HG03060 (cell line): ENCODE measurements around the gene ADSS1.
A peak's percentile ranks its signal among the peaks of the same experiment; 100 is the strongest.
"Not testable (repeated sequence)": the region's sequence is repeated elsewhere in the genome, so short reads cannot be mapped to it uniquely, and the experiment has no call there.

Source experiments
- ATAC-seq: cut with Tn5 transposase; IDR thresholded peaks from one replicate; pipeline ENCODE4 v1.9.1; 2021; ENCODE audit warnings: low read depth, moderate number of reproducible peaks; ENCODE audit not compliant: unreplicated experiment

Gene ADSS1

DNA sequence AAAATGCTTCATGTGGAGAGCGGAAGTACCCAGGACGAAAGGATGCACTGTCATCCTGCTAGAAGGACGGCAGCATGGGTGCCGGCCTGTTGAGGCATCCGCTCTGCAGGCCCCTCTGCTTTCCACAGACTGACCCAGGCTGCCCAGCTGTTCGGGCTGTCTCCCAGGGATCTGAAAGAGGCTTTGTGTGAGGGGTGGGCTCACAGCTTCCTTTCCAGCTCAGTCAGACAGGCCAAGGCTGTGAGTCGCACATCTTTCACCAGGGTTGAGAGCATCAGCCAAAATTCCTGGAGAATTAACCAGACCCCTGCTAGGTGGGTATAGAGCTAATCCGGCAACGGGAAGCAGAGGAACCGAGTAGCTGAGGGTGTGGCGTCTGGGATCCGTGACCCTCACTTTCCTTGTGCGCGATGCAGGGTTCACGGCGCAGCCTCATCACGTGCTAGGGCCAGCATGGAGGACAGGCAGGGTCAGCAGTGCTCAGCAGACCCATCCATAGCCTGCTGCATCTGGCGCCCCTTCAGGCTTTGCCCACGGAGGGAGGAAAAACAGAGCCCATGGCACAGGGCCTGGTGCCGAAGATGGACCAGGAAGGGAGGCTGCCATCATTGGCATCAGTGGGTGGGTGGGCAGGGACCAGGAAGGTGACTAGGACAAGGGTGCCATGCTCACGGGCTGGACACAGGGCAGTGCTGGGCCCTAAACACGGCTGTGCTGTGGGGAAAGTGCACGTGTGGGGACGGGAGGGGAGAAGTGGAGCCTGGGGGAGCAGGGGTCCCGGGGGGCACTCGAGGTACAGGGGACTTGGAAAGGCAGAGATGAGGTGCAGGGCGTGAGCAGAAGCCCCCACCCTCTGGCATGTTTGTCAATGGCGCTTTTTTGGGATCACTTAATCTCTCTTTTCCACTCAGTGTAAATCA, 19.7 kb downstream of the ADSS1 start:
- ATAC-seq = no peak

DNA sequence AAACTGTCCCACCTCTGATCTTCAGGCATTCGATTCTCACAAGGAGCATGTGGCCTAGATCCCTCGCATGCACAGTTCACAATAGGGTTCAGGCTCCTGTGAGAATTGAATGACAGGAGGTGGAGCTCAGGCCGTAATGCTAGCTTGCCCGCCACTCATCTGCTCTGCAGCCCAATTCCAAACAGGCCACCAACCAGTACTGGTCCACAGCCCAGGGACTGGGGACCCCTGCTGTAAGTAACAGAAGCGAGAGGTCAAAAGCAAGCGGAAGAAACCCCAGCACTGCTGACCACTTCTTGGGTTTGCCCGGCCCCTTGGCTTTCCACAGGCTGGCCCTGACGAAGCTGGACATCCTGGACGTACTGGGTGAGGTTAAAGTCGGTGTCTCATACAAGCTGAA, 20.5 kb downstream of the ADSS1 start:
- no peak for ATAC-seq

DNA sequence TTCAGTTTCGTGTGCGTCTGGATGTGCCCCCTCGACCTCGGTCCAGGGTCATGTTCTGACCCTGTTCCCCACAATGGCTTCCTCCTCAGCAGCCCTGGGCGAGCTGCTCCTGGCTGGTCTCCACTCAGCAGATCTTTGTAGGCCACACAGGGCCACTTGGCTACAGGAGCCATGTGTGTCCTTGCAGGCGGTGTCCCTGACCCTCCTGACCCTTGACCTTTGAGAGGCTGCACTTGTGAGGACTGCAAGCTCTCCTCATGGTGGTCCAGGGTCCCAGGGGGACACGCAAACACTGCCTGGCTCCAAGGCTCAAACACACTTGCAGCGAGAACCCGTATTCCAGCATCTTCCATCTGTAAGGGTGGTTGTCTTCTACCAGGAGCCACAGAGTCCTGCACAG, 21.4 kb downstream of the ADSS1 start:
- no peak for ATAC-seq

DNA sequence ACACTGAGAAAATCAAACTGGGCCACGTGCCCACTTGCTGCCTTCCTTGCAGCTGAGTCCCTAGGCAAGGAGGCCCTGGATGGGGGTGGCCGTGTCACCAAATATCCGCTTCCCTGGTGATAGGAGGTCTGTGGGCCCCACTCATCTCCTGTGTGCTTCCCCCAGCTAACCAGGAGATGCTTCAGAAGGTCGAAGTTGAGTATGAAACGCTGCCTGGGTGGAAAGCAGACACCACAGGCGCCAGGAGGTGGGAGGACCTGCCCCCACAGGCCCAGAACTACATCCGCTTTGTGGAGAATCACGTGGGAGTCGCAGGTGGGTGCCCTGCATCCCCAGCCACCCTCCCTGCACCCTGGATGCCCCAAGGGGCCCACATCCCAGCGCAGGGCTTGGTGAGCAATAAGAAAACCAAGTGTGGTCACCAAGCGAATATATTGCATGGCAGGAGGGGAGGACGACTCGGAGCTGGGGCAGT, 22.1 kb downstream of the ADSS1 start:
- ATAC-seq = no peak

DNA sequence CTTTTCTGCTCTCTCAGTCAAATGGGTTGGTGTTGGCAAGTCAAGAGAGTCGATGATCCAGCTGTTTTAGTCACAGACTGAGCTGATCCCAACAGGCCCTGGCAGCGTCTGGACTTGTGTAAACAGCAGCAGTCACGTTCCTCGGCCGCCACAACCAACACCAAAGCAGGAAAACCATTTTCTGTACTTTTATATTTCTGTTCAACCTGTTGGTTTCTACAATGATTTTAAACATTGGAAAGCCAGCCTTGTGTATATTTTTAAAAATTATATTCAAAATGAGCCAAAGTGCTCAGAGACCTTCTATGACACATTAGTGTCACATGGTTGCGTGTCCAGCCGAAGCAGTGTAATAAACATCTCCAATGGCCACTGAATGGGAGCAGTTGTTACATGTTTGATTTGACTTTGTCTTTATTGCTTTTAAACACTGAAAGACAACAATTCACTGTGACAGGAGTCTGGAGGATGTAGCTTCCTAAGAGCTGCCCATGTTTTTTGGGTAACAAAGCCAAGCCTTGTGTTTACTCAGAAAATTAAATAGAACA, 23.0 kb downstream of the ADSS1 start:
- ATAC-seq = no peak

DNA sequence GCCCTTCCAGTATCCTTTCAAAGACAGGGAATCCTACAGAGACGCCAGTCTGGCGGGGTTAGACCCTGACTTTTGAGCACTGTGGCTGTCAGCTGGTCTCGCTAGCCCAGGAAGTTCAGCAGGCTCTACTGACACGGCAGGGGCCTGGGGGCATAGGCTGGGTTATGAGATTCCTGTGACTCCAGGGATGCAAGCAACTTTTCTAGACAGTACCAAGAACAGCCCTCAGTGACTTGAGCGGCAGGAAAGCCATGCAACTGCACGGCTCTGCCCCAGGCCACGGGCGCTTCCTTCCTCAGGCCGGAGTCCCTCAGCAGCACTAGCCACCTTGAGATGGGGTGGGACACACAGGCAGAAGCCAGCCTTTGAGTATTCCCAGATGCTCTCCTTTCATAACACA, 23.8 kb downstream of the ADSS1 start:
- ATAC-seq = no peak

DNA sequence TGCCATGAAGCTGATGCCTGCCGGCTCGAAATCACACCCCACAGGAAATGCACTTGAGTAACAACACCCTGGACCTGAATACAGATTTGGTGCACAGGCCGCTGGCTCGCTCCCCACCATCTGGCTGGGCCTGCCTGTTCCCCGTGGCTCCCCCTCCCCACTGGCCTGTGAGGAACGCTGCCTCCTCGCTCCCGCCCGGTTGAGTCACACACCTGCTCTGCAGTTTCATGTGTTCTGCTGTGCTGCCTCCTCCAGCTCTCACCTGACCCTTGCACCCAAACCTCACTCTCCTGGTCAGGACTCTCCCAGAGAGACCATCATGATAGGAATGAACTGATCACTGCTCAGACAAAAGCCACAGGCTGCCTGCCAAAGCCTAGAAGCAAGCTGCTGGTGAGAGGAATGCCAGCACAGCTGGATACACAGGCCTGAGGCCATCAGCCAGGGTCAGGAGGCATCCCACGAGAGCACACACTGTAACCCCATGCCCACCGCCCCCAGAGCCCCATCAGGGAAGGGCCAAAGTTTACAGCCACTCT, 25.2 kb downstream of the ADSS1 start:
- ATAC-seq = no peak

DNA sequence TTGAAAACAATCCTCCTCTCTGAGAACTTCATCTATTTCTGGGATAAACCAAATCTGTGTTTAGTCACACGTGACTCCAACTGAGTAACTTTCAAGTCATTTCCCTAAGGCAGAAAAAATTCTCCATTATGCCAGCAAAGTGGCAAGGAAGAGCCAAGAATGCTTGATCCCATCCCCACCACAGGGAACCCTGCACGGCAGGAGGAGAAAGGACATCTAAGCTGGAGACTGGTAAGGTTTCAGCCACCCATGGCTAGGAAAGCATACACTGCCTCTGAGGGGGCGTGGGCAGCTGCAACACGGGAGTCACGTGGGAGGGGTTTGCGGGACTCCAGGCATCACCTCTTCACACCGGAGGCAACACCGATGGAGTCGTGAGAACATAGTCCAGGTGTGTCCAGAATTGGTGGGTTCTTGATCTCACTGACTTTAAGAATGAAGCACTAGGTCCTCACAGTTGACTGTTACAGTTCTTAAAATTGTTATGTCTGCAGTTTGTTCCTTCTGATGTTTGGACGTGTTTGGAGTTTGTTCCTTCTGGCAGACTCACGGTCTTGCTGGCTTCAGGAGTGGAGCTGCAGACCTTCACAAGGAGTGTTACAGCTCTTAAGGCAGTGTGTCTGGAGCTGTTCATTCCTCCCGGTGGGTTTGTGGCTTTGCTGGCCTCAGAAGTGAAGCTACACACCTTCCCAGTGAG, 26.2 kb downstream of the ADSS1 start:
- no peak for ATAC-seq

DNA sequence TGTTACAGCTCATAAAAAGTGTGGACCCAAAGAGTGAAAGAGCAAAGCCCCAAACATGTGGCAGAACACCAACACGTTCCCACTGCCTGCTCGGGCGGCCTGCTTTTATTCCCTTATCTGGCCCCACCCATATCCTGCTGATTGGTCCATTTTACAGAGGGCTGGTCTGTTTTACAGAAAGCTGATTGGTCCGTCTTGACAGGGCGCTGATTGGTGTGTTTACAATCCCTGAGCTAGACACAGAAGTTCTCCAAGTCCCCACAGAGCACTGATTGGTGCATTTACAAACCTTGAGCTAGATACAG, 26.7 kb downstream of the ADSS1 start:
- ATAC-seq = not testable (repeated sequence)

DNA sequence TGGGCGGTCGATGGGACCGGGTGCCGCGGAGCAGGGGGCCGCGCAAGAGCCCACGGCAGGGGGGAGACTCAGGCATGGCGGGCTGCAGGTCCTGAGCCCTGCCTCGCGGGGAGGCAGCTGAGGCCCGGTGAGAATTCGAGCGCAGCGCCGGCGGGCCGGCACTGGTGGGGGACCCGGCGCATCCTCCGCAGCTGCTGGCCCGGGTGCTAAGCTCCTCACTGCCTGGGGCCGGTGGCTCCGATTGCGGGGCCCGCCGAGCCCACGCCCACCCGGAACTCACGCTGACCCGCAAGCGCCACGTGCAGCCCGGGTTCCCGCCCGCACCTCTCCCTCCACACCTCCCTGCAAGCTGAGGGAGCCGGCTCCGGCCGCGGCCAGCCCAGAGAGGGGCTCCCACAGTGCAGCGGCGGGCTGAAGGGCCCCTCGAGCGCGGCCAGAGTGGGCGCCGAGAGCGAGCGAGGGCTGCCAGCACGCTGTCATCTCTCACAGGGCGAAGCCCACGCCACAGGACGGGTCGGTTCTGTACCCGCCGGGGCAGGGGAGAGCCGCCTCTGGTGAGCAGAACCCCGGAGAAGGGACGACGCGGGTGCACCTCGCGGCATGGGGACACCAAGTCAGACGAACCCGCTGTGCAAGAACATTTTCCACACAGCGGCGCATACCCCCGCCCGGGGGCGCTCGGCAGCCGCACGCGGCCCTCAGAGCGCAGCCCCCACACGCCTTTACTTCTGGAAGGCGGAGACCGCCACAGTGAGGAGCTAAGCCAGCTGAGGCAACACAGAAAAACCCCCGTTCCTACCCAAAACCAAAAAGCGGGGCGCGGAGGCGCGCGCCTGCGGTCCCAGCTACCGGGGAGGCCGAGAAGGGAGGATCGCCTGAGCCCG, 27.8 kb downstream of the ADSS1 start:
- ATAC-seq = no peak

DNA sequence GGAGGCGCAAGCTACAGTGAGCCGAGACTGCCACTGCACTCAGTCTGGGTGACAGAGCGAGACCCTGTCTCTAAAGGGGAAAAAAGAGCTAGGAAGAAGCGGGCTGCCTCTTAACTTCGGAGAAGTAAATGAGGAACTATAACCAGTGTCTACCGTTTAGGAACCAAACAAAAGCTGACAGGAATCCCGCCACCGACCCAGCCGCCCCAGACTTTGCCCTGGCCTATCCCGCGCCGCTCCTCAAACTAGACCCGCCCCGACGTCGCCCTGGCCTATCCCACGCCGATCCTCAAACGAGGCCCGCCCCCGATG, 28.4 kb downstream of the ADSS1 start:
- ATAC-seq = peak; percentile 70

DNA sequence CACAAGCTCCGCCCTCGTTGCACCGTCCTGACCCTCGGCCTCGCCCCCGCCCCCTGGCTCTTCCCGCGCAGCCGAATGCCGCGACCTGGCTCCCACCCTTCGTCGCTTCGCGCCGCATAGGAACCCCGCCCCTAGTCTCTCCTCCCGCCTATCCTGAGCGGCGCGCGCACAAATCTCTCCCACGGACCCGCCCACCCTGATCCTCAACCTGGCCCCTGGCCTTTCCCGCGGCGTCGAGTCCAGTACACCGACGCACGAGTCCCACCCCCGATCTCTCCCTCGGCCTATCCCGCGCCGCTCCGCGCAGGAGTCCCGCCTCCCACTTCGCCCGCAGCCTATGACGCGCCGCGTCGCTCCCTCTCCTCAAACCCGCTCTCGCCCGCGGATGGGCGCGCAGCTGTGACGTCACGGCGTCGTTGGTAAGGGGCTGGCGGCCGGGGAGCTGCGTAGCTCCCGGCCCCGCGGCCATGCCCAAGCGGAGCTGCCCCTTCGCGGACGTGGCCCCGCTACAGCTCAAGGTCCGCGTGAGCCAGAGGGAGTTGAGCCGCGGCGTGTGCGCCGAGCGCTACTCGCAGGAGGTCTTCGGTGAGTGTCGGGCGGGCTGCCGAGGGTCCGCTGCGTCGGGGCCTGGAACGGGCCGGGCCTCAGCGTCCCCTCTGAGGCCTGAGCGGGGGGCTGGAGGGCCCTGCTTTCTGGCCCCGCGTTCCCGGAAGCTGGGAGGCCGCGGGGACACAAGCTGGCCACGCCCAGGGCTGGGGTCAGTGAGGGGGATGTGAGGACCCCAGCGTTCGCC, 28.9 kb downstream of the ADSS1 start, which contains the start of gene SIVA1:
Gene SIVA1 (plus strand): TSS at position 413 of the 793 bp plus-strand sequence. CDS start 55 bp downstream, at position 468.
- ATAC-seq = peak; percentile 83

DNA sequence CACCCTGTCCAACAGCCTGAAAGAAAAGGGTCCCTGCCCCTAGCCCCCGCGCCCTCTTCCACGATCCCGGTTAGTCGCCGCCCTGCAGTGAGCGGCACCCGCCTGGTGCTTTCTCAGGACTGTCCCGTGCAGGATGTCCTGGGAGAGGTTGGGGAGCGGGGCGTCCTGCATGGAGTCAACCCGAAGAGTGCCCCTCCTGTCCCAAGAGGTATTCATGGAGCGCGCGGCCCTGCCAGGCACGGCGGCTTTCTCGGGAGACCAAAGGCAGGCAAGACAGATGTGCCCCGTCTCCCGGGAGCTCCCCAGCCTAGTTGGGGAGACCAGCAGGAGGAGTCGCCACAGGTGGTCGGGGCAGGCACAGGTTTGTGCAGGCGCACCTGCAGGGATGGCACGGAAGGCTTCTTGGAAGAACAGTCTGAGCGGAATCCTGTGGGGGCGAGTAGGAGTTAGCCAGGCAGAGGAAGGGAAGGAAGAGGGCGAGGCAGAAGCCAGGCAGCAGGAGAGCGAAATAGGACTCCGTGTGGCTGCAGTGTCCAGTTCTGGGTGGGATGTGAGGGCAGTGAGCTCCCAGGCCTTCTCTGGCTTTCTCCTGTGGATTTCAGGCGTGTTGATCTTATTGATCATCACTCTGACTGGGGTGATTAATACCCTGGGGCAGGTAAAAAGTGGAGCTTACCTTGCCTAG, 29.6 kb downstream of the ADSS1 start:
- no peak for ATAC-seq

DNA sequence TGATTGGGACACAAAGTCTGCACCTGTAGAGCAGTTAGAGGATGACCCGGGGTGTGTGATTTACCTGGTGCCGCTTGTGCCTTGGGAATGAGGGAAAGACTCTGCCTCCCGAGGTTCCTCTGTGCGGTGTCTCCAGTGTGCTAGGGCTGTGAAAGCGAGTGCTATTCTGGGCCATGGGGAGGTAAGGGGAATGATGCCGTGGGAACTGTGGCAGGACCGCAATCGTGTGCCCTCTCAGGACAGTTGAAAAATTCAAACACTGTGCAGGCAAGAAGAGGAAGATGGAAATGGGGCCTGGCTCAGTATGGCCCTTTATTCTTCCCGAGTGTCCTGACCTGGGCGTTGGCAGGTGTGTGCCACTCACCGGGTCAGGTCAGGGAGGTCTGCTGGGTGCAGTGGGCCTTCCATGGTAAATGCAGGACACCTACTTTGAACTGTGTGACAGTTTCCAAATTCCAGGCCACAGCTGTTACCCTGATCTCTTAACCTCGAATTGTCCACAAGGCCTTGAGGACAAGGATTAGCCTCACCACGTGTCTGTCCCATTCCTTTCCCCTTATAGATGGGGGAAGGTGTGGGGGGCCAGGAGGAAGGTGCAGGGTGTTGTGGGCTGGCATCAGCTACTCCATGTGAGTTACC, 30.3 kb downstream of the ADSS1 start:
- ATAC-seq = no peak

DNA sequence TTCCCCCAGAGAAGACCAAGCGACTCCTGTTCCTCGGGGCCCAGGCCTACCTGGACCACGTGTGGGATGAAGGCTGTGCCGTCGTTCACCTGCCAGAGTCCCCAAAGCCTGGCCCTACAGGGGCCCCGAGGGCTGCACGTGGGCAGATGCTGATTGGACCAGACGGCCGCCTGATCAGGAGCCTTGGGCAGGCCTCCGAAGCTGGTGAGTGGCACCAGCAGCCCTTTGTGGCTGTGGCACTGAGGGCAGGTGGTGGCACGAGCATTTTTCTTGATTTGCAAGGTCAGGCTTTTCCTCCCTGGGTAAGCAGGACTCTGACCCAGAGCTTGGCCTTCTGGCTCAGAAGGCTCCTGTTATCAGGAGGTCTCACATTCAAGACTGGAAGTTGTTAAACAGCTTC, 31.6 kb downstream of the ADSS1 start:
- ATAC-seq = no peak

DNA sequence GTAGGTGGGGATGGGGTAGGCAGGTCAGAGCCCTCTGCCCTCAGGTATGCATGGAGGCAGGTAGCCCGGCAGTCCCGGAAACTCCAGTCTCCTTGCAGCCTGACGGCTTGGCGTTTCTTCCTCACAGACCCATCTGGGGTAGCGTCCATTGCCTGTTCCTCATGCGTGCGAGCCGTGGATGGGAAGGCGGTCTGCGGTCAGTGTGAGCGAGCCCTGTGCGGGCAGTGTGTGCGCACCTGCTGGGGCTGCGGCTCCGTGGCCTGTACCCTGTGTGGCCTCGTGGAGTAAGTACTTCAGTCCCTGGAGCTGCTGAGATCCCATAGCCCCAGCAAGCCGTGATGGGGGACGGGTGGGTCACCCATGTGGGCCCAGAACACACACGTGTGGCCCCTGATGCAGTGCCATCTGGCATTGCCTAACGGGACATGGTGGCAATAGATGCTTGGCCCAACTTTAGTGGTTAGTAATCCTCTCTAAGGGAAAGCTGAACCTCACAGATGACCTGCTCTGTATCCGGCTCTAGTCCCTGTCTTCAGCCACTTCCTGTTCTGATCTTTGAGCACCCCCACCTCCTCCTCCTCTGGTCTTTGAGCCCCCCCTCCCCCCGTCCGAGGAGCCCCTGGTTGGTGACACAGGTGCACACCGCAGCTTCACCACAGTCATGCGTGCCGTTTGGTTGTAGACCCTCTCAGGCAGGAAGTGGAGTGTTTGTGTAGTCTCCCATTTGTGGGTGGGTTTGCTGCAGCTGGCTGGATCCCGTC, 32.6 kb downstream of the ADSS1 start:
- ATAC-seq = no peak

DNA sequence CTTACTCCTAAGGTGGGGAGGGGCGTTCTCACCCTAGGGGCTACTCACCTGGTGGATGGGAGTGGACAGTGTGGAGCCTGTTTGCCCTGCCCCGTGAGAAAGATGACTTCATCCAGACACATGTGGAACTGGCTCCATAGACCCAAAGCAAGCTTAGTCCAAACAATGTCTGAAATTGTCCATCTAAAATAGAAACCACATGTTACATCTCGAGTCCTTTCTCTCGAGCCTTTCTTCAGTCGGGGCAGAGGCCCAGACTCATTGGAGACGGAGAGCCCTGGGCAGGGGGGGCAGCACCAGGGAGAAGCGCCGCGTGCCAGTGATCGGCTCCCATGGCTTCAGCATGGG, 33.2 kb downstream of the ADSS1 start:
- no peak for ATAC-seq
